HG02938 (cell line): ENCODE measurements around the gene GLMN.

Experiments used
- ATAC-seq: cut with Tn5 transposase; IDR thresholded peaks from one replicate; pipeline ENCODE4 v1.9.1; 2021; ENCODE audit warnings: mild to moderate bottlenecking, moderate library complexity; ENCODE audit not compliant: unreplicated experiment

The GLMN gene, protein sequence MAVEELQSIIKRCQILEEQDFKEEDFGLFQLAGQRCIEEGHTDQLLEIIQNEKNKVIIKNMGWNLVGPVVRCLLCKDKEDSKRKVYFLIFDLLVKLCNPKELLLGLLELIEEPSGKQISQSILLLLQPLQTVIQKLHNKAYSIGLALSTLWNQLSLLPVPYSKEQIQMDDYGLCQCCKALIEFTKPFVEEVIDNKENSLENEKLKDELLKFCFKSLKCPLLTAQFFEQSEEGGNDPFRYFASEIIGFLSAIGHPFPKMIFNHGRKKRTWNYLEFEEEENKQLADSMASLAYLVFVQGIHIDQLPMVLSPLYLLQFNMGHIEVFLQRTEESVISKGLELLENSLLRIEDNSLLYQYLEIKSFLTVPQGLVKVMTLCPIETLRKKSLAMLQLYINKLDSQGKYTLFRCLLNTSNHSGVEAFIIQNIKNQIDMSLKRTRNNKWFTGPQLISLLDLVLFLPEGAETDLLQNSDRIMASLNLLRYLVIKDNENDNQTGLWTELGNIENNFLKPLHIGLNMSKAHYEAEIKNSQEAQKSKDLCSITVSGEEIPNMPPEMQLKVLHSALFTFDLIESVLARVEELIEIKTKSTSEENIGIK

DNA sequence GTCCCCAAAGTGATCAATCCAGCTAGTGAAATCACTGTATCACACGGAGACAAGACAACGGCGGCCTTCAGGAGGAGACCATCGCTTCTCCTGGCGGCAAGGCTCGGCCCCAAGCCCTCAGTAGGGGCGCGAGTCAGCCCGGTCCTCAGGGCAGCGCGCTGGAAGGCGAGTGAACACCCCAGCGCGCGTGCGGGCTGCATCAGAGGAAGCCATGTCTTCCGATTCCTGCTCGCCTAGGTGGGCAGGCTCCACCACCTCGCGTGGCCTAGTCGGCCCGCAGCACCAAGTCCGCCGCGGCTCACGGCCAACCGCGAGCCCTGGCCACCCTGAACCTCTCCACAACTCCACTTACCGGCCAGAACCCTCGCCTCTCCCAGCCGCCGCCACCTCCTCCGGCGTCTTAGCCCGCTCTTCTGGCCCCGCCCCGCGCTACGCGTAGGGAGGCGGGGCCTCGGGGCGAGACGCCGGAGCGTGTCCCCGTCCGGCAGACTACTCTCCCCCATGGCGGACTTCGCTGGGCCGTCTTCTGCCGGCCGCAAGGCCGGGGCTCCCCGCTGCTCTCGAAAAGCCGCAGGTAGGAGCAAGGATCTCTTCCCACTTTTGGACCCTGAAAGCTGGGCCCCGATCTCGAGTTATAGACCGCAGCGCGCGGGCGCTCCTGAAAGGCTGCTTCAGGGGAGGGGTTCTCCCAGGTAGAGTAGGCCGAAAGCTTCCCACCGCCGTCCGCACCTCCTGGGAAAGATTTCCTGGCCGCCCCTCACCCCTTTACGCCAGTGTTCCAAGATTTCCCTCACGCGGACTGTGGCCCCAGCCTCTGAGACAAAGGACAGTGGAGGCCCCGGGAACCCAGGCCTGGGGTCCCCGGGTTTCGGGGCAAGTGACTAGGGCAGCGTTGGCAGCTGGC lies at the start of gene GLMN, which contains the start of gene RPAP2:
Gene GLMN, minus strand, starts transcription at position 415 of the 904 bp plus-strand sequence. CDS start 988 bp downstream, outside the sequence.
Gene RPAP2, plus strand, starts transcription at position 487 of the 904 bp plus-strand sequence. Its CDS starts 15 bp downstream, at position 502.
- ATAC-seq: peak; percentile 97

DNA sequence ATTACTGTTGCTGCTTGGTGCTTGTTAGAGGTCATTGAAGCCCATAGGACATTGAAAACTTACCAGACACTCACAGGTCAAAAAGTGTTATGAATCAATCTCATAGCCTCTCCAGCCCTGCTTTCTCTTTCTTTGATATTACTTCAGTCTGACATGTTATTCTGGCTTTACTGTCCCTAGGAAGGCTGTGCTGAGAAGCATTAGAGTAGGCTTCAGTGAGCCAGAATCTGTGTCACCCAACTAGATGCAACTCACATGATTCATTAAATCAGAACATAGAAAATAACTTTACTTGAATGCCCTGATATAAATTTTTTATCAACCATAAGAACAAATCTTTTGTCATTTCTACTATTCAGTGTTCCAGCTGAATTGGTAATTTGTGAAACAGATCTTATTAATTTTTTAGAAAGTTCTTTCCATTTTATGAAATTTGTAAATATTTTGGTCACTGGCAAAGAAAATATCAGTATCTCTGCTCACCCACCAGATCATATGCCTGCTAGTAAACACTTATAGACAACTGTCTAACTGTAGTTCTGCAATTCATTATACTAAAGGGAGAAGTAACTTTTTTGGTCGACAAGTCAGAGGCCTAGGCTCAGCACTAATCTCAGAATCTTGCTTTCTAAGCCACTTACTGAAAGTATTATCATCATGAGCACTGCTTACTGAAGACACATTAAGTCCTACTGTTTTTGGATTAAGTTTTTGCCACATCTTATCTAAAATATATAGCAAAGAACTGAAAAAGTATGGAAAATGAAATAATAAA lies 48.3 kb upstream of the GLMN start:
- ATAC-seq: no peak

DNA sequence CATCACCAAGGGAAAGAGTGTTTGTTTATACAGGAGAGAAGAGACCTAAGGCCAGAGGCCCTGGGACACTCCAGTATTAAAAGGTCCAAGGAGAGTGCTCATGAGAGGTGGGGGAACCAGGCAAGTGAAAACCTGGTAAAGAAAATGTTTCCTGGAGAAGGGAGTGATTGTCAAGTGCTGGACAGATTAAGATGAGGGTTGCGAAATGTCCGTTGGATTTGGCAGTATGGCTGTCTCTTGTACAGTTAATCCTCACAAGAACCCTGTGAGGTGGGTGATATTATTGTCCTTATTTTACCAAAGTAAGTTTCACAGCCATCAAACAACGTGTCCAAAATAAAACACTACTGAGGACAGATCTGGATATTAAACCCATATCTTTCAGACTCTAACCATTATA lies 44.3 kb upstream of the GLMN start:
- ATAC-seq: no peak

DNA sequence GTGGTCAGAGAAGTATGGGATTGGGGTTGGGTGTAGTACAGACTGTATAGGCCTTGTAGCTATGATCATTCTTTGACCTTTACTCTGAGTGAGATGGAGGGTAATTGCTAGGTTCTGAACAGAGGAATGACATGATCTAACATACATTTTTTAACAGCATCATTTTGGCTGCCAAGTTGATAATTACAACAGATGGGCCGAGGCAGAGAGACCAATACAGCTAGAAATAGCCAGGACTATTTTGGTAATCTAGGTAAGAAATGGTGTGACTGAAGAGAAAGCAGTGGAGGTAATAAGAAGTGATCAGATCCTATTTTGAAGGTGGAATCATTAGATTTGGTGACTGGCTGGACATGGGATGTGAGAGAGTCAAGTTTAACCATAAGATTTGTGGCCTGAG lies 43.6 kb upstream of the GLMN start:
- no peak for ATAC-seq

DNA sequence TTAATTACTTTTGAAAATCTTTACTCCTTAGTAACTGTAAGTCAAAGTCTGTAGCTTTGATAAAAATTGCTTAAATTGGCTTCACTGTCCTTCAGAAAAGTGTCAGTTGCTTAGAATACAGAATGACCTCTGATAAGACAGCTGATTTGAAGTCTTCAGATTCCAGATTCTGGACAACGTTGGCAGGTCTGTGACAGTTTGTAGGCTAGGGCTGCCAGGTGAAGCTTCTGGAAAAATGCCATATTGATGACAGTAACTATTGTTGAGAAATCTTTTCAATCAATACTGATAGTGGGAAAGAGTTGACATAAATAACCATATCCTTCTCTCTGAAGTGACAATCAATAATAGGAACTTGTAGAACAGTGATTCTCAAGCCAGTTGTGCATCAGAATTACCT lies 41.4 kb upstream of the GLMN start:
- ATAC-seq: no peak

DNA sequence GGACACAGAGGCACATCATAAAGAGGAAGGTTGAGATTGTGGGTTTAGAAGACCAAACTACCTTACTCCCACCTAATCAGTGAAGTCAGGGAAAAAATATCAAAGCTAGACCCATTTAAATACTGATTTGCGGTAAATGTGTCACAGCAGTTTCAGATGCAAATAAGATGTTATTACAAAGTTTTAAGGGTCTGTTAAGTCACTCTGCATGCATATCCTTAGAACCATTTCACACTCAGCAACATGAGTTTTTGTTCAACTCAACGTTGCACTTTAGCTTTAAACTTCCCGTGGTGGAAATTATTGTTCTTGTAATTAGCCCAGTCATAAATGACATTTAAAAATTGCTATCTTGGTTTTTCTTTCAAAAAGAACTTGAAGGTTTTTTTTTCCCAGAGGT lies 34.9 kb upstream of the GLMN start:
- ATAC-seq: no peak

DNA sequence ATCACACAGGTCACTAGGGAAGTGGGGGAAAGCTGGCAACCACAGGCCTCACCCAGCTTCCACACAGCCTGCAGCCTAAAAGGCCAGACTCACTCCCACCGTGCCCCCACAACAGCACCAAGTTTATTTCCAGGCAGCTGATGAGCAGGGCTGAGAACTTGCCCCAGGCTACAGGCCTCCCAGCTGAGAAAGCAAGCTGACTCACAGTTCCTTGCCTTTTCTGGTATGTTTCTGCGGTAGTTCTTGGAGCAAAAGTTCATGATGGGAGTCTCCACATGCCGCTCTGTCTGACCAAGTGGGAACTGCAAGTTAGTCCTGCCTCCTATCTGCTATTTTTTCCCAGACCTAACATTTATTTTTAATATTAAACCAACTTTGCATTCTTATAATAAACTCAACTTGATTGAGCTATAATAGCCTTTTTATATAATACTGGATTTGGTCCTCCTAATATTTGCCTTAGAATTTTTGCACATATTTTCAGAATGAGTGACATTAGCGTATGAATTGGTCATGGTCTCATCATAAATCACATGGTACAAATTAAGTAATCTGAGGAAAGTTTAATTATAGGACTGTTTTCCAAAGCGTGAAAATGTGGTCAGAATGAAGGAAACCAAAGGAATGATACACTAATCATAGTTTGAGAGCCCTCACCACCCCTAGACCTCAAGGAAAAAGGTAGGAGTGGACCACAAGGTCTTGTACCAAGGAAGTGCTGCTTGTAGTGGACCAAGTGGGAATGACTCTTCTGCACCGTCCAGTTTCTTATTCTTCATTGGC lies 30.8 kb upstream of the GLMN start:
- no peak for ATAC-seq

DNA sequence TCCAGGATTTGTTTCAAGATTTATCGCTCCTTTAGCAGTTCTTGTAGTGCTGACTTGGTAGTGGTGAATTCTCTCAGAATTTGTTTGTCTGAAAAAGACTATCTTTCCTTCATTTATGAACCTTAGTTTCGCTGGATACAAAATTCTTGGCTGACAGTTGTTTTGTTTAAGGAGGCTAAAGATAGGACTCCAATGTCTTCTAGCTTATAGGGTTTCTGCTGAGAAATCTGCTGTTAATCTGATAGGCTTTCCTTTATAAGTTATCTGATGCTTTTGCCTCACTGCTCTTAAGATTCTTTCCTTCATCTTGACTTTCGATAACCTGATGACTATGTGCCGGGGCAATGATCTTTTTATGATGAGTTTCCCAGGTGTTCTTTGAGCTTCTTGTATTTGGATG lies 29.0 kb upstream of the GLMN start:
- ATAC-seq: no peak

DNA sequence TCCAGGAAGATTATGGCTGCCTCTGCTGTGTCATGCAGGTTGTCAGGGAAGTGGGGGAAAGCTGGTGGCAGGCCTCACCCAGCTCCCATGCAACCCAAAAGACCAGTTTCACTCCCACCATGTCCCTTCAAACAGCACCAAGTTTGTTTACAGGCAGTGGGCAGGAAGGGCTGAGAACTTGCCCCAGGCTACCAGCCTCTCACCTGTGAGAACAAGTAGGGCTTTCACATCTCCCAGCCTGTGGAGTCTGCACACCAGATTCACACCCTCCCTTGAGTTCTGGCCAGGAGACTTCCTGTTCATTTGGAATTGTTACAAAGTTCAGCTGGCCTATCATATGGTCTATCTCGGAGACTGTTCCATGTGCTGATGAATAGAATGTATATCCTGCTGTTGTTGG lies 27.9 kb upstream of the GLMN start:
- ATAC-seq: no peak

DNA sequence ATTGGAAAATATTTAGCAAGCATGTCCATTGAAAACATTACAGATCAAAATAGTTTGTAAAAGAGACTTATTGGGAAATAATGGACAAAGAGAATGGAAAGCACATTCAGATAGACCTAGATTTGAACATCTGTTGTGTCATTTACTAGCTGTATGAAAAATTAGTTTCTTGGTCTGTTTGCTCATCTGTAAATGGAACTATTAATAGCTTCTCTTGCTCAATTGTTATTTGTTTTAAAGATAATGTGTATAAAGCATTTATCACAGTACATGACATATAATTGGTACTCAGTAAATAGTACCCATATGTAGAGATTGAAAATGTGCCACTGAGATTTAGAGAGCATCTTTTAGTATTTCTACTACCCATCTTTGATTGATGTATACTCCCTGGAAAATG lies 26.0 kb upstream of the GLMN start:
- no peak for ATAC-seq

DNA sequence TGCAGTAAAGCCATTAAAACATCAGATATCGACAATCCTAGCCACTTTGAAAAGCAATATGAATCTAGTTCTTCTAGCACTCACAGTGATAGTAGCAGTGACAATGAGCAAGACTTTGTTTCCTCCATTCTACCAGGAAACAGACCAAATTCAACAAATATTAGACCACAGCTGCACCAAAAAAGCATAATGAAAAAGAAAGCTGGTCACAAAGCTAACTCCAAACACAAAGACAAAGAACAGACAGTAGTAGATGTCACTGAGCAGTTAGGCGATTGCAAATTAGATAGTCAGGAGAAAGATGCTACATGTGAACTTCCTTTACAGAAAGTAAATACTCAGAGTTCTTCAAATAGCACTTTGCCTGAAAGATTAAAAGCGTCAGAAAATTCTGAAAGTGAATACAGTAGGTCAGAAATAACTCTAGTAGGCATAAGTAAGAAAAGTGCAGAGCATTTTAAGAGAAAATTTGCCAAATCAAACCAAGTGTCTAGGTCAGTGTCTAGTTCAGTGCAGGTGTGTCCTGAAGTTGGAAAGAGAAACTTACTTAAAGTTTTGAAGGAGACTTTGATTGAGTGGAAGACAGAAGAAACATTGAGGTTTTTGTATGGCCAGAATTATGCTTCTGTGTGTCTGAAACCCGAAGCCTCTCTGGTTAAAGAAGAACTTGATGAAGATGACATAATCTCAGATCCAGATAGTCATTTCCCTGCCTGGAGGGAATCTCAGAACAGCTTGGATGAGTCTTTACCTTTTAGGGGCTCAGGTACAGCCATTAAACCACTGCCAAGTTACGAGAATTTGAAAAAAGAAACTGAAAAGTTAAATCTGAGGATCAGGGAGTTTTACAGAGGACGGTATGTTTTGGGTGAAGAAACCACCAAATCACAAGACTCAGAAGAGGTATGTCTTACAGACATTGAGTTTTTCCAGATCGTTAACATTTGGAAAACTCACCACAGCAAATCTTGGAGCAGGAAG lies 25.0 kb upstream of the GLMN start:
- ATAC-seq: no peak

DNA sequence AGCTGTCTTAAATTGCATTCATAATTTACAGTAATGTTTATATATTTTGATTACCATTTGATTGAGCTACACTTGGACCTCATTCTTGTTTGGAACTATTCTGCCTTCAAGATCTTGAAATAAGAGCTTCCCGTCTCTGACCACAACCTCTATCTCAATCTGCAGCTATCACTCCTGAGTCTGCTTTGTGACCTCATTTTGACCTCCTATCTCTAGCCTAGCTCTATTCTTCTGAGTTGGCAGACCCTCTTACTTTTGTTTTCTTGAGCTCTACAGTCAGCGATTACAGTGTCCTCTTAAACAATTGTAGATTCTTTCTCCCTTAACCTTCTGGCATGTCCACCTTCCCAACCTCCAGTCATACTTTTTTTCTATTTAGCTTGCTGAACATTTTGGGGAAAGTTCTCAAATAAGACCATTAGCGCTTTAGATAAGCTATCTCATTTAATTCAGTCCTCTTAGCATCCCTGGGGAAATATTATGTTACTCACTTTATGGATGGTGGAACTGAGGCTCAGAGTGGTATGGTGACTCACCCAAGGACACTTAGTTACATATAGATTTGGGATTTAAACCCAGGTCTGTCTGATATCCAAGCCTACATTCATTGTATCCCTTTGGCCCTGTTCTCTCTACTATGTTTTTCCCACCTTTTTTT lies 19.2 kb upstream of the GLMN start:
- ATAC-seq: peak; percentile 74

DNA sequence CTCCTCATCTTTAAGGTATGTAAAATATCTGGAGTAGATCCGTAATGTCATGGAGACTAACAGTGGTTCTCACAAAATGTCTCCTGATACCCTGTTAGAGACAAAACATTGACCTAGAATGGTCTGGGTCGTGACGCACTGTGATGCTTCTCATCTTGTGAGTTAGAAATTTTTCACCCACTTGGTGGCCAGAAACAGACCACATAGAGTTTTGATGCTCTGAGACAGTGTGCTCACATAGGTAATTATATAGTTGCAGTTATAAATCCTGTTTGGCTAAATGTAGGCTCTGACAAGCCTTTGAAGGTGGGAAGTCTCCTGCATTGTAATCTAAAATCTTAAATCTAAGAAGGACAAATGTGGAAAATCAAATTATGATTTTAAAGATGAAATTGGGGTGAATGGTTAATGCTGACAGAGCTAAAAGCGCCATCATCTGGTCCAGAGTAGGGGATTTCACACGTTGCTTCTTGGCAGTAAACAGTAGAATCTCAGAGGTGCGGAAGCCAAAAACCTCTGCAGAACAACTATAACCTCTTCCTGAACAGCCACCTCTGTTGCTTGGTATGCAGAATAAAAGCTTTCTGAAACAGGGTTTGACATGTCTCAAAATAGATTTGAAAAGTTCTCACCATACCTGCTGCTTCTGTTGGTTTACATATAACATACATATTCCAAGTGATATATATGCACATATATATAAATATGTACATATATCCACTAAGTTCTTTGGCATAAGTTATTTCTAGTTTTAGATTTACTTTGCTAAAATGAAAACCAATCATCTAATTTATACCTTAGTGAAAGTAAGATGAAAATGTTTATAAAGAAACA lies 17.2 kb upstream of the GLMN start:
- ATAC-seq: no peak

DNA sequence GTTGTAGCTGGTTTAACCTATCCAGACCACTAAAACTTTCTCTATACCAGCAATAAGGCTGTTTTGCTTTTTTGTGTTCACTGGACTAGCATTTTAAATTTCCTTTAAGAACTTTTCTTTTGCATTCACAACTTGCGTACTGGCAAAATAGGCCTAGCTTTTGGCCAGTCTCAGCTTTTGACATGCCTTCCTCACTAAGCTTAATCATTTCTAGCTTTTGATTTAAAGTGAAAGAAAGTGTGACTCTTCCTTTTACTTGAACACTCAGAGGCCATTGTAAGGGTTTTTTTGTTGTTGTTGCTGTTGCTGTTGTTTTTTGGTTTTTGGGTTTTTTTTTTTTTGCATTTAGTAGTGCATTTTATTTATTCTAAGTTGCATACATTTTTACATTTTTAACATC lies 15.2 kb upstream of the GLMN start:
- ATAC-seq: no peak

DNA sequence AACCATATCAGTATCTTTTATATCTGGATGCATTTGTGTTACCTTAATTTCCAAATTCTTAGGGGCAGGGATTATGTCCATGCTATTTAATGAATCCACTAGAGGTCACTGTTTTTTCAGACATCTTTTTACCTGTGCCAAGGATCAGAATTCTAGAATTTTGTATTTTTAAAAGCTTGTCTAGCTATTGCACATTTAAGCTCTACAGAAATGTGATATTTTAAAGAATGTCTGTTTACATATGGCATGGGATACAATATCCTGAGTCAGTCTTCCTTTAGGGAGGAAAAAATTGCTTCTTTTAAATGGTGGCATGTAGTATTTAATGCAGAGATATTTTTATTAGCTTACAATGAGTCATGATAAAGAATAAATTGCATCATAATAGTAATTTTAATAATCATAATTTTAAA lies 11.4 kb upstream of the GLMN start:
- ATAC-seq: no peak

DNA sequence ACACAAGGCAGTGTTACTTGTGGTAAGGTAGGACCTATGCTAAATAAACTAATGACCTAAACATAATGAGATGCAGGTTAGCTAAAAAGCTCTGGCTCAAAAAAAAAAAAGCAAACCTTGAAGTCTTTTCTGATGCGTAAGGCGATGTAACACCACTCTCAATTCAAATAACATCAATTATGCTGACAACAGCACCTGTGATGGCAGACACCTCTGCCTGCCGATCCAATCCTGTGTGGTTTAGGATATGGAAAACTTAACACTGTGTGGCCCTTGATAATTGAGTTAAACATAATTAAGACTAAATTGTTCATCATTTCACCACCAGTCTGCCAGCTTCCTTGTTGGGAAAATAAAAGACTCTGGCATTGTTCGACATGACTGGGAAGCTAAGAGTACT lies 9.2 kb upstream of the GLMN start:
- ATAC-seq: no peak

DNA sequence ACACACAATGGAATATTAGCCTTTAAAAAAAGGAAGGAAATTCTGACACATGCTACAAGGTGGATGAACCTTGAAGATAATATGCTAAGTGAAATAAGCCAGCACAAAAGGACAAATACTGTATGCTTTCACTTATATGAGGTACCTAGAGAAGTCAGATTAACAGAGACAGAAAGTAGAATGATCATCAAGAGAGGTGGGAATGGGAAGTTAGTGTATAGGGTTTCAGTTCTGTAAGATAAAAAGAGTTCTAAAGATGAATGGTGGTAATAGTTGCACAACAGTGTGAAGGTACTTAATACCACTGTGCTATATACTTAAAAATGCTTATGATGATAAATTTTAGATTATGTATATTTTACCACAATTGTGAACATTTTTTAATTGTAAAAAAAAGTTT lies 7.2 kb upstream of the GLMN start:
- ATAC-seq: no peak
